A673 (cell line): ENCODE data around the gene KDM8.

Source experiments
- CTCF ChIP-seq: fragments of 300-800, 200-600 bp; sonication (generic); conservative IDR thresholded peaks from 2 replicates; pipeline ENCODE4 v1.5.1; 2017; ENCODE audit warnings: low read depth, mild to moderate bottlenecking, antibody characterized with exemption, low read length, moderate library complexity, mixed read lengths
- EZH2 ChIP-seq: fragments of 200-600 bp; sonication (generic); IDR thresholded peaks from 2 replicates; pipeline ENCODE4 v1.6.1; 2017; ENCODE audit warnings: borderline replicate concordance, low read depth, mild to moderate bottlenecking, mixed read lengths, antibody characterized with exemption, low read length; ENCODE audit not compliant: poor library complexity, severe bottlenecking

- TF ChIP-seq CTCF (no peak), EZH2 (no peak)
Observed at GRCh38 chr16:27161398-27161797, 41.9 kb upstream of the KDM8 start.
